CD4-positive, alpha-beta T cell (primary cell): ENCODE measurements around the gene MICAL3. TPM values are rescaled to one million over a fixed set of nuclear protein-coding genes. Genes with fewer than 3 reads are reported as not detected.

Source experiments
- ATAC-seq: fragments of 200-7000 bp; cut with Tn5 transposase; one replicate; pipeline ENCODE4 v1.10.0; 2022; ENCODE audit warnings: mild to moderate bottlenecking; ENCODE audit not compliant: poor library complexity
- CTCF ChIA-PET: fragments of 350-600 bp; sonication (Branson Sonifier 250); formaldehyde crosslinking; loops from one replicate; lab custom pipeline; 2021; ENCODE audit warnings: antibody characterized with exemption, inconsistent platforms; lab: Charles Lee
- POLR2A ChIA-PET: fragments of 350-600 bp; sonication (Branson Sonifier 250); formaldehyde crosslinking; loops from one replicate; lab custom pipeline; 2021; ENCODE audit warnings: antibody characterized with exemption, inconsistent platforms; lab: Charles Lee
- DNase-seq, 14 experiments: peaks; one replicate each; pipeline ENCODE4 v3.0.0-alpha.2; 2013 to 2020; ENCODE audit warnings: mixed read lengths in 2 of 14
- H3K27ac ChIP-seq, 2 donors: one replicate each; pipeline versions ENCODE4 v1.5.1 to v1.7.0; 2013; ENCODE audit warnings: low read length in 2 of 2, low read depth in 1 of 2, mild to moderate bottlenecking in 1 of 2
- H3K27me3 ChIP-seq, 2 experiments: 1 replicate in 1 of 2; 2 replicates in 1 of 2; pipeline versions ENCODE4 v1.6.1 to v1.7.0; 2013; ENCODE audit warnings: low read length in 2 of 2, control low read depth in 1 of 2, mild to moderate bottlenecking in 1 of 2, moderate library complexity in 1 of 2; ENCODE audit not compliant: insufficient read depth in 2 of 2, control insufficient read depth in 1 of 2
- H3K36me3 ChIP-seq: one replicate; pipeline ENCODE4 v1.6.1; 2013; ENCODE audit warnings: low read length, control low read depth; ENCODE audit not compliant: insufficient read depth
- H3K4me1 ChIP-seq: one replicate; pipeline ENCODE4 v1.6.1; 2013; ENCODE audit warnings: low read length, control low read depth; ENCODE audit not compliant: insufficient read depth
- H3K4me3 ChIP-seq: one replicate; pipeline ENCODE4 v1.5.1; 2013; ENCODE audit warnings: mild to moderate bottlenecking, low read length, moderate library complexity
- H3K9me3 ChIP-seq, 2 experiments: 1 replicate in 1 of 2; 2 replicates in 1 of 2; pipeline versions ENCODE4 v1.6.1 to v1.7.0; 2013; ENCODE audit warnings: low read length in 2 of 2, mild to moderate bottlenecking in 2 of 2, control low read depth in 1 of 2, moderate library complexity in 1 of 2; ENCODE audit not compliant: control insufficient read depth in 1 of 2, insufficient read depth in 1 of 2
- H3K27ac Mint-ChIP-seq: one replicate; pipeline ENCODE4 v1.8.0; 2020; ENCODE audit warnings: mixed read lengths
- H3K27me3 Mint-ChIP-seq: one replicate; pipeline ENCODE4 v1.8.0; 2021; ENCODE audit warnings: mixed read lengths
- H3K36me3 Mint-ChIP-seq: one replicate; pipeline ENCODE4 v1.8.0; 2021; ENCODE audit warnings: low read depth, mixed read lengths
- H3K4me1 Mint-ChIP-seq: one replicate; pipeline ENCODE4 v1.8.0; 2021; ENCODE audit warnings: low read depth, mixed read lengths
- H3K4me3 Mint-ChIP-seq: one replicate; pipeline ENCODE4 v1.8.0; 2020; ENCODE audit warnings: mild to moderate bottlenecking, mixed read lengths
- H3K9me3 Mint-ChIP-seq: one replicate; pipeline ENCODE4 v1.8.0; 2020; ENCODE audit warnings: mixed read lengths
- CTCF ChIP-seq: fragments of 200-600 bp; IDR thresholded peaks from one replicate; pipeline ENCODE4 v1.8.0; 2022; ENCODE audit warnings: antibody characterized with exemption, mild to moderate bottlenecking
- intact Hi-C, 2 experiments: fragments of 100-400 bp; cut with DNase I in 1 of 2; cut with micrococcal nuclease in 1 of 2; formaldehyde crosslinking; loops; one replicate each; pipeline versions ENCODE4 v1.15.1 to v1.9.0; 2023 to 2025; cut with DNase I, micrococcal nuclease
- total RNA-seq, 174 experiments: library from RNA in 2 of 174; stranded (reverse) in 2 of 174; gene quantifications; one replicate each; pipeline ENCODE4 v1.2.3 and lab custom pipeline; 2021 to 2026

MICAL3 gene
- total RNA-seq, 2 experiments from 2014 or later, result 9.4 to 9.9 TPM

- H3K27me3 ChIP-seq, result no peaks in the 10 kb centered on the region
- H3K27ac ChIP-seq, result no peak overlapping the region
- no peak for DNase-seq
- POLR2A ChIA-PET, result no interaction called here
- intact Hi-C loops, result no loop called here
- Mint-ChIP-seq H3K36me3 (no peaks in the 10 kb centered on the region), H3K4me1 (no peaks in the 10 kb centered on the region), H3K27ac (no peak overlapping the region), H3K9me3 (no peaks in the 10 kb centered on the region), H3K27me3 (no peaks in the 10 kb centered on the region), H3K4me3 (no peak overlapping the region)
- no peak for TF ChIP-seq CTCF
- no peak overlapping the region for H3K4me3 ChIP-seq
- CTCF ChIA-PET, result no interaction called here
- peaks cover 2% of the 10 kb centered on the region for H3K36me3 ChIP-seq
- H3K9me3 ChIP-seq, result no peaks in the 10 kb centered on the region
- peaks cover 13% of the 10 kb centered on the region for H3K4me1 ChIP-seq
- ATAC-seq, result no peak
Observed at GRCh38 chr22:17846326-17846992, 177.9 kb downstream of the MICAL3 start.

- Mint-ChIP-seq H3K4me3 (no peak overlapping the region), H3K27ac (no peak overlapping the region), H3K4me1 (no peaks in the 10 kb centered on the region), H3K9me3 (no peaks in the 10 kb centered on the region), H3K36me3 (no peaks in the 10 kb centered on the region), H3K27me3 (no peaks in the 10 kb centered on the region)
- ATAC-seq (no peak), DNase-seq (no peak)
- Histone ChIP-seq H3K4me1 (peaks cover 18% of the 10 kb centered on the region), H3K9me3 (no peaks in the 10 kb centered on the region), H3K36me3 (peaks cover 2% of the 10 kb centered on the region), H3K4me3 (no peak overlapping the region), H3K27me3 (no peaks in the 10 kb centered on the region), H3K27ac (no peak overlapping the region)
- no peak for TF ChIP-seq CTCF
- CTCF ChIA-PET, result no interaction called here
- POLR2A ChIA-PET, result no interaction called here
- intact Hi-C loops, result no loop called here
Observed at GRCh38 chr22:17845790-17846189, 178.6 kb downstream of the MICAL3 start.

- Mint-ChIP-seq H3K9me3 (no peaks in the 10 kb centered on the region), H3K4me3 (no peak overlapping the region), H3K27ac (no peak overlapping the region), H3K36me3 (no peaks in the 10 kb centered on the region), H3K27me3 (no peaks in the 10 kb centered on the region), H3K4me1 (no peaks in the 10 kb centered on the region)
- no peaks in the 10 kb centered on the region for H3K27me3 ChIP-seq
- H3K4me3 ChIP-seq, result no peak overlapping the region
- DNase-seq (no peak), ATAC-seq (no peak)
- POLR2A ChIA-PET, result no interaction called here
- intact Hi-C loops, result no loop called here
- H3K27ac ChIP-seq, result no peak overlapping the region
- H3K36me3 ChIP-seq, result peaks cover 2% of the 10 kb centered on the region
- no peaks in the 10 kb centered on the region for H3K9me3 ChIP-seq
- CTCF ChIA-PET, result no interaction called here
- peaks cover 18% of the 10 kb centered on the region for H3K4me1 ChIP-seq
- TF ChIP-seq CTCF, result no peak
Observed at GRCh38 chr22:17845327-17845726, 179.0 kb downstream of the MICAL3 start.
